Left ventricle myocardium inferior (tissue), 1 donor: ENCODE data around the gene NCEH1. TPM values are rescaled to one million over a fixed set of nuclear protein-coding genes. Genes with fewer than 3 reads are reported as not detected.
A peak's percentile ranks its signal among the peaks of the same experiment; 100 is the strongest.
"Not testable (repeated sequence)": the region's sequence is repeated elsewhere in the genome, so short reads cannot be mapped to it uniquely, and the experiment has no call there.

ENCODE experiments used
- DNase-seq: peaks from one replicate; pipeline ENCODE4 v3.0.0-alpha.2; 2020
- H3K27ac ChIP-seq: fragments of 200-600 bp; replicated peaks from 2 replicates; pipeline ENCODE4 v1.8.0; 2021
- H3K27me3 ChIP-seq: fragments of 200-600 bp; 2 replicates; pipeline ENCODE4 v1.8.0; 2021; ENCODE audit warnings: low read depth
- H3K36me3 ChIP-seq: fragments of 200-600 bp; 2 replicates; pipeline ENCODE4 v1.8.0; 2021
- H3K4me1 ChIP-seq: fragments of 200-600 bp; 2 replicates; pipeline ENCODE4 v1.8.0; 2021
- H3K4me3 ChIP-seq: fragments of 200-600 bp; 2 replicates; pipeline ENCODE4 v1.8.0; 2021; ENCODE audit warnings: mild to moderate bottlenecking, moderate library complexity
- H3K9me3 ChIP-seq: fragments of 200-600 bp; replicated peaks from 2 replicates; pipeline ENCODE4 v1.8.0; 2021
- intact Hi-C: fragments of 100-400 bp; cut with micrococcal nuclease; formaldehyde crosslinking; loops from one replicate; pipeline ENCODE4 v1.11.0; 2022
- long read RNA-seq: library from polyadenylated mRNA; unstranded; transcript quantifications from one replicate; pipeline ENCODE4 v2.0.0, GENCODE V29; 2021
- total RNA-seq: library from RNA; stranded (reverse); fragmentation: NEBNext Ultra II Directional; extraction: Animal tissue kit (Norgen Biotek cat#: 25700); gene quantifications from one replicate; pipeline ENCODE4 v1.2.1, GENCODE V29; 2021
- TF ChIP-seq, protein P1 (sequence below): fragments of 200-600 bp; IDR thresholded peaks from 2 replicates; pipeline ENCODE4 v1.8.0; 2021; ENCODE audit warnings: antibody characterized with exemption, mild to moderate bottlenecking, borderline replicate concordance
- donor health status: DM: no; HTN: yes; CAD: no; lungs with severe emphysema.

Gene NCEH1, protein sequence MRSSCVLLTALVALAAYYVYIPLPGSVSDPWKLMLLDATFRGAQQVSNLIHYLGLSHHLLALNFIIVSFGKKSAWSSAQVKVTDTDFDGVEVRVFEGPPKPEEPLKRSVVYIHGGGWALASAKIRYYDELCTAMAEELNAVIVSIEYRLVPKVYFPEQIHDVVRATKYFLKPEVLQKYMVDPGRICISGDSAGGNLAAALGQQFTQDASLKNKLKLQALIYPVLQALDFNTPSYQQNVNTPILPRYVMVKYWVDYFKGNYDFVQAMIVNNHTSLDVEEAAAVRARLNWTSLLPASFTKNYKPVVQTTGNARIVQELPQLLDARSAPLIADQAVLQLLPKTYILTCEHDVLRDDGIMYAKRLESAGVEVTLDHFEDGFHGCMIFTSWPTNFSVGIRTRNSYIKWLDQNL
- total RNA-seq, result 58.6 TPM
- long read RNA-seq, full-length matches to known transcripts, result 56 of 69 reads
- long read RNA-seq, partial matches to known transcripts, result 1 of 69 reads
- long read RNA-seq, other reads (novel, unspliced or antisense), result 12 of 69 reads

DNA sequence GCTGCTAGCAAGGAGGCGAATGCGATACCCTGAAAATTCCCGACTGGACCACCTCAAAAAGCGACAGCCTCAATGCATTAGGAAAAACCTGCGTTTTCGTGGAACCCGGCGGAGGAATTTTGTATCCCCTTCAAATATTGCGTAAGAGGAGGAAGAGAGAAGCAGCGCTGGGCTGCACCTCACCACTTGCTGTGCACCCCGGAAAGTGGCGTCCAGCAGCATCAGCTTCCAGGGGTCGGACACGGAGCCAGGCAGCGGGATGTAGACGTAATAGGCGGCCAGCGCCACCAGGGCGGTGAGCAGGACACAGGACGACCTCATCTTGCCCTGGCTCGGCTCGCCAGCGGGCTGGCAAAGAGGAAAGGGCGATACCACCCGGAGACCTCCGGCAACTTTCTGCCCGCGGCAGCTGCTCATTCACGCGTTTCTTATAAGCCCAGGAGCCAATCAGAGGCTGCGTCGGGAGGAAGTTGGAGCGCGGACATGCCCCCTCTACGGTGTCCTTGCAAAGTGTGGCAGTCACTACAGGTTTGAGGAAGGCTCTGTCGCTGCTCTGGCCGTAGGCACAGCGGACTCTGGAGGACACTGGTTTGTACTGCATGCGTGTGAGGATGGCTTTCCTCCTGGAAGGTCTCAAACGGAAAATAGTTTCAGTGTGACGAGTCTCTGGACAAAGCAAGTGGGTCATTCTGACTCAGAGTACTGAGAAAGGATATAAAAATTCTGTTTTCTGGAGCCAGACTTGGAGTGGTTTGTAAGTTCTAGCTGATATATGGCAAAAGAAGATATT lies at the start of gene NCEH1:
TSS of gene NCEH1 (minus strand) at position 404 of the 790 bp plus-strand sequence. CDS start at position 321, 83 bp downstream.
- peak; percentile 89 for DNase-seq
- peak within 1 kb of the TSS; percentile 92 for H3K27ac ChIP-seq
- H3K36me3 ChIP-seq, result no peaks in the 10 kb centered on the region
- H3K4me3 ChIP-seq, result peak within 1 kb of the TSS; percentile 79
- H3K9me3 ChIP-seq, result no peaks in the 10 kb centered on the region
- TF ChIP-seq, protein P1, sequence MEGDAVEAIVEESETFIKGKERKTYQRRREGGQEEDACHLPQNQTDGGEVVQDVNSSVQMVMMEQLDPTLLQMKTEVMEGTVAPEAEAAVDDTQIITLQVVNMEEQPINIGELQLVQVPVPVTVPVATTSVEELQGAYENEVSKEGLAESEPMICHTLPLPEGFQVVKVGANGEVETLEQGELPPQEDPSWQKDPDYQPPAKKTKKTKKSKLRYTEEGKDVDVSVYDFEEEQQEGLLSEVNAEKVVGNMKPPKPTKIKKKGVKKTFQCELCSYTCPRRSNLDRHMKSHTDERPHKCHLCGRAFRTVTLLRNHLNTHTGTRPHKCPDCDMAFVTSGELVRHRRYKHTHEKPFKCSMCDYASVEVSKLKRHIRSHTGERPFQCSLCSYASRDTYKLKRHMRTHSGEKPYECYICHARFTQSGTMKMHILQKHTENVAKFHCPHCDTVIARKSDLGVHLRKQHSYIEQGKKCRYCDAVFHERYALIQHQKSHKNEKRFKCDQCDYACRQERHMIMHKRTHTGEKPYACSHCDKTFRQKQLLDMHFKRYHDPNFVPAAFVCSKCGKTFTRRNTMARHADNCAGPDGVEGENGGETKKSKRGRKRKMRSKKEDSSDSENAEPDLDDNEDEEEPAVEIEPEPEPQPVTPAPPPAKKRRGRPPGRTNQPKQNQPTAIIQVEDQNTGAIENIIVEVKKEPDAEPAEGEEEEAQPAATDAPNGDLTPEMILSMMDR, result peak; percentile 93
- intact Hi-C loops, result no loop called here
- no peaks in the 10 kb centered on the region for H3K27me3 ChIP-seq
- H3K4me1 ChIP-seq, result peaks cover 49% of the 10 kb centered on the region

DNA sequence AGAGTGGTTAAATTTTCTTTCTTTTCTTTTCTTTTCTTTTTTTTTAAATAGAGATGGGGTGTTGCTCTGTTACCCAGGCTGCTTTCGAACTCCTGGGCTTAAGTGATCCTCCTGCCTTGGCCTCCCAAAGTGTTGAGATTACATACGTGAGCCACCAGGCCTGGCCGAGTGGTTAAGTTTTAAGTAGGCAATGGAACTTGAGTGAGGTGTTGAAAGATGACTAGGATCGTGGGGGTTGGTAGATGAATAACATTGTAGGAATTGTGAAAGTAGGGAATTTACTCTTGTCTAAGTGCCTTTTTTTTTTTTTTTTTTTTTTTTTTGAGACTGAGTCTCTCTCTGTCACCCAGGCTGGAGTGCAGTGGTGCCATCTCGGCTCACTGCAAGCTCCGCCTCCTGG lies 49.5 kb upstream of the NCEH1 start:
- H3K9me3 ChIP-seq, H3K4me1 ChIP-seq, H3K27ac ChIP-seq, H3K27me3 ChIP-seq, intact Hi-C loops, DNase-seq, H3K4me3 ChIP-seq: not testable (repeated sequence)
- H3K36me3 ChIP-seq, result peaks cover 36% of the 10 kb centered on the region

DNA sequence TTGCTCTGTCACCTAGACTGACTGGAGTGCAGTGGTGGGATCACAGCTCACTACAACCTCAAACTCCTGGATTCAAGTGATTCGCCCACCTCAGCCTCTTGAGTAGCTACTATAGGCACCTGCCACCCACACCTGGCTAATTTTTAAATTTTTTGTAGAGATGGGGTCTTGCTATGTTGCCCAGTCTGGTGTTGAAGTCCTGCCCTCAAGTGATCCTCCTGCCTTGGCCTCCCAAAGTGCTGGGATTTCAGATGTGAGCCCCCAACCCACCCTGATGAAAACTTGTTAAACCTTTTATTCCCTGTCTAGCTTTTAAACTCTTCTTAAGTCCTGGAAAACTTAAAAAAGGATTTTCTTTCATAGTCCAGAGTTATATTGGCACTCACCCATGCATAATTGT lies 42.3 kb upstream of the NCEH1 start:
- H3K9me3 ChIP-seq, result no peaks in the 10 kb centered on the region
- no peak overlapping the region for H3K4me3 ChIP-seq
- intact Hi-C loops, result no loop called here
- peaks cover 7% of the 10 kb centered on the region for H3K36me3 ChIP-seq
- H3K27ac ChIP-seq, result no peak overlapping the region
- H3K27me3 ChIP-seq, result no peaks in the 10 kb centered on the region
- no peak for DNase-seq
- H3K4me1 ChIP-seq, result peaks cover 31% of the 10 kb centered on the region
- TF ChIP-seq, protein P1, result no peak

DNA sequence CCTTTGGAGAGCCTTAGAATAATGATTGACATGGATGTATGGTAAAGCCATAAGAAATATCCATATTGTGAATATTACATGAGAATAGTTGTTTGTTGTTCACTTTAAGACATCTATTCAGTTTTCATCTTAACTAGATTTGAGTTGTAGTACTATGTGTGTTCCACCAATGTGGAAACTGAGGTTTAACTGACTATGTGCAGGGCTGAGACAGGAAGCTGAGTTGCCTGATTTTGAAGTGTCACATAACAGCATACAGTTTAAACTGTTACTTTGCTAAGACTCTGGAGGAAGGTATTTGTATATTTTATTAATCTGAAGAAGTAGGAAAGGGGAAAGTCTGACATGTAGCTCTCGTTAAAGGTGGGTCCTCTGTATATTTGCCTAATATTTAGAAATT lies 41.8 kb upstream of the NCEH1 start:
- Histone ChIP-seq H3K9me3 (no peaks in the 10 kb centered on the region), H3K4me1 (peaks cover 31% of the 10 kb centered on the region), H3K36me3 (peaks cover 7% of the 10 kb centered on the region), H3K27me3 (no peaks in the 10 kb centered on the region), H3K4me3 (no peak overlapping the region), H3K27ac (no peak overlapping the region)
- TF ChIP-seq, protein P1, result no peak
- intact Hi-C loops, result no loop called here
- no peak for DNase-seq

DNA sequence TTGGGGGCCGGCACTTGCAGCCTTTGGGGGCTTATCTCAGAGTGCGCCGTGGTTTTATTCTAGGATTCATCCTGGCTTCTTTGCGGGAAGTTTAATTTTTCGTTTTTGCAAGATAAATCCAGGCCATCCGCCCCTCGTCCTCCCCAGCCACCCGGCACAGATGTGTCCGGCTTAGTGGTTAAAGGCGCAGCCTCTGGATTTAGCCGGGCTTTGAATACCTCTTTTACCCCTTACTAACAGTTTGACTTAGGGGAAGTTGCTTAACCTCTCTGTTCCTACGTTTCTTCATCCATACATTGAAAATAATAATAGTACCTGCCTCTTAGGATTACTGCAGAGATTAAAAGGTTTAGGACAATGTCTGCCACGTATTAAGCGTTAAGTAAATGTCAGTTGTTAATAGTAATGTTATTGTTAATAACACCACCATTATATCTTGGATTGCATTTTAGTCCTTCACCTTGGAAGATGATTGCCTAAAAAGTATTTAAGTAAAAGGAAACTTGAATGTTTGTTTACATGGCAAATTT lies 40.4 kb upstream of the NCEH1 start:
- intact Hi-C loops, result no loop called here
- DNase-seq, result no peak
- H3K27ac ChIP-seq, result peak overlapping the region; percentile 88
- peak overlapping the region; percentile 94 for H3K4me3 ChIP-seq
- H3K36me3 ChIP-seq, result no peaks in the 10 kb centered on the region
- no peaks in the 10 kb centered on the region for H3K27me3 ChIP-seq
- H3K4me1 ChIP-seq, result peaks cover 31% of the 10 kb centered on the region
- H3K9me3 ChIP-seq, result no peaks in the 10 kb centered on the region
- TF ChIP-seq, protein P1, result no peak
